T-helper 1 cell treated with Interleukin-12 subunit alpha and Interleukin-12 subunit beta and Interleukin-4 antibody, amounts not matched to agents 30 ng/mL and 1 ng/mL, for 36 hours (primary cell): ENCODE measurements around the gene UTS2R. TPM values are rescaled to one million over a fixed set of nuclear protein-coding genes. Genes with fewer than 3 reads are reported as not detected.
"Not testable (repeated sequence)": the region's sequence is repeated elsewhere in the genome, so short reads cannot be mapped to it uniquely, and the experiment has no call there.

Experiments
- intact Hi-C: fragments of 100-400 bp; cut with micrococcal nuclease; formaldehyde crosslinking; loops from one replicate; pipeline ENCODE4 v1.15.1; 2024
- total RNA-seq: library from RNA; stranded (reverse); gene quantifications from 2 replicates; pipeline ENCODE4 v1.2.3, GENCODE V29; 2022

The UTS2R gene
- total RNA-seq, 1 donor from 2014 or later = 0.15 TPM

GRCh38 chr17:82373731-82374625 is 2.4 kb downstream of the UTS2R start:
- intact Hi-C loops = no loop called here

DNA sequence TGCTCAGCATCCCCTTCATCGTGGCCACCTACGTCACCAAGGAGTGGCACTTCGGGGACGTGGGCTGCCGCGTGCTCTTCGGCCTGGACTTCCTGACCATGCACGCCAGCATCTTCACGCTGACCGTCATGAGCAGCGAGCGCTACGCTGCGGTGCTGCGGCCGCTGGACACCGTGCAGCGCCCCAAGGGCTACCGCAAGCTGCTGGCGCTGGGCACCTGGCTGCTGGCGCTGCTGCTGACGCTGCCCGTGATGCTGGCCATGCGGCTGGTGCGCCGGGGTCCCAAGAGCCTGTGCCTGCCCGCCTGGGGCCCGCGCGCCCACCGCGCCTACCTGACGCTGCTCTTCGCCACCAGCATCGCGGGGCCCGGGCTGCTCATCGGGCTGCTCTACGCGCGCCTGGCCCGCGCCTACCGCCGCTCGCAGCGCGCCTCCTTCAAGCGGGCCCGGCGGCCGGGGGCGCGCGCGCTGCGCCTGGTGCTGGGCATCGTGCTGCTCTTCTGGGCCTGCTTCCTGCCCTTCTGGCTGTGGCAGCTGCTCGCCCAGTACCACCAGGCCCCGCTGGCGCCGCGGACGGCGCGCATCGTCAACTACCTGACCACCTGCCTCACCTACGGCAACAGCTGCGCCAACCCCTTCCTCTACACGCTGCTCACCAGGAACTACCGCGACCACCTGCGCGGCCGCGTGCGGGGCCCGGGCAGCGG is 3.2 kb downstream of the UTS2R start:
- intact Hi-C loops = no loop called here

DNA sequence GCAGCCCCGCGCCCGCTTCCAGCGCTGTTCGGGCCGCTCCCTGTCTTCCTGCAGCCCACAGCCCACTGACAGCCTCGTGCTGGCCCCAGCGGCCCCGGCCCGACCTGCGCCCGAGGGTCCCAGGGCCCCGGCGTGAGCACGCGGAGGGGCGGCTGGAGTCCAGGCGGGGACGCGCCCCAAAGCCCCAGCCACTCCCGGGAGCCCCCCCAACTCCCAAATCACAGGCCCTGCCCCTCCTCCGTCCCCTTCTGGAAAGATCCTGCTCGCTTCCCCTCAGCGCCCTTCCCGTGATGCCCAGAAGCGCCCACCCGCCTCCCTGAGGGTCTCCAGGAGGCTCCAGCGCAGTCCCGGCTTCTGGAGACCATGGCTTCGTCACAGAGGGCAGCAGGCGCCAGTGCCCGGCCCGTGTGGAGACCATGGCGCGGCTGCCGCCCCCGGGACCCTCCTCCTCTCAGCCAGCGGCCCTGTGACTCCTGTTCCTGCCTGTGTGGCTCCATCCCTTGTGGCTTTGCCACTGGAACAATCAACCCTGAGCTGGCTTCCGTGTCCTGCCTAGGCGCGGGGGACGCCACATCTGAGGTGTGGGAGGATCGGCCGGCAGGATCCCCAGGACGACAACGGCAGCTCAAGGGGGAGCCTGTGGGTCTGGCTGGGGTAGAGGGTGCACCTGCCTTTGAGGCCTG is 3.9 kb downstream of the UTS2R start:
- intact Hi-C loops = no loop called here

GRCh38 chr17:82376042-82376730 is 4.6 kb downstream of the UTS2R start:
- intact Hi-C loops = no loop called here

GRCh38 chr17:82377294-82377693 is 5.7 kb downstream of the UTS2R start:
- intact Hi-C loops = not testable (repeated sequence)

- intact Hi-C loops = no loop called here
Measured at GRCh38 chr17:82377924-82378740, 6.6 kb downstream of the UTS2R start.

GRCh38 chr17:82378741-82379021 is 7.1 kb downstream of the UTS2R start:
- intact Hi-C loops = no loop called here

DNA sequence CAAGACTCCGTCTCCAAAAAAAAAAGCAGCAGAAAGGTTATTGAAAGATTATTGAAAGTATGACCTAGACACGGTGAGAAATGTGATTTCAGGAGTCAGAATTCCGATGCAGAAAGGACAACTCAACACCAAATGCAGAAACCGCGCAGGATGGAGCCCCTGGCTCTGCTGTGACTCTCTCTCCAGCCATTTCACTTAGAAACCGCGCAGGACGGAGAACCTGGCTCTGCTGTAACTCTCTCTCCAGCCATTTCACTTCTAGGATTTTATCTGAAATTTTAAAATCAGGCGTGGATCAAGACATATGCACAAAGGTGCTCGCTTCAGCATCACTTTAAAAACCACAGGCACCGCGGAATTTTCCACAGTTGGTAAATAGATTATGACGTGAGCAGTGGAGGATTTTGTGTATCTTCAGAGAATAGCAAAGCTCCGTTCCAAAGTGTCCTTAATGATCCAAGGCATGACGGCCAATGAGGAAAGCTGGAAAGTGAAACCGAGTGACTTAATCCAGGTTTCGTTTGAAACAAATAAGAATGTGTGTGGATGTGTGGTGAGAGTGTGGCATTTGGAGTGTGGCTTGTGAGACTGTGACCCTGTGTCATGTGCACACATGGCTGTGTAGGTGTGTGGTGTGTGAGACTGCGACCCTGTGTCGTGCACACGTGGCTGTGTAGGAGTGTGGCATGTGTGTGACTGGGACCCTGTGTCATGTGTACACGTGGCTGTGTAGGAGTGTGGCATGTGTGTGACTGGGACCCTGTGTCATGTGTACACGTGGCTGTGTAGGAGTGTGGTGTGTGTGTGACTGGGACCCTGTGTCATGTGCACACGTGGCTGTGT is 9.5 kb downstream of the UTS2R start:
- intact Hi-C loops = no loop called here

DNA sequence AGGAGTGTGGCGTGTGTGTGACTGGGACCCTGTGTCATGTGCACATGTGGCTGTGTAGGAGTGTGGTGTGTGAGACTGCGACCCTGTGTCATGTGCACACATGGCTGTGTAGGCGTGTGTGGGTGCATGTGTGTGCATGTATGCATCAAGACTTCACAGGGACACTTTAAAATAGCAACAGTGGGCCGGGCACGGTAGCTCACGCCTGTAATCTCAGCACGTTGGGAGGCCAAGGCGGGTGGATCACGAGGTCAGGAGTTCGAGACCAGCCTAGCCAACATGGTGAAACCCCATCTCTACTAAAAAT is 10.1 kb downstream of the UTS2R start:
- intact Hi-C loops = not testable (repeated sequence)

GRCh38 chr17:82382220-82382932 is 10.8 kb downstream of the UTS2R start:
- intact Hi-C loops = not testable (repeated sequence)

DNA sequence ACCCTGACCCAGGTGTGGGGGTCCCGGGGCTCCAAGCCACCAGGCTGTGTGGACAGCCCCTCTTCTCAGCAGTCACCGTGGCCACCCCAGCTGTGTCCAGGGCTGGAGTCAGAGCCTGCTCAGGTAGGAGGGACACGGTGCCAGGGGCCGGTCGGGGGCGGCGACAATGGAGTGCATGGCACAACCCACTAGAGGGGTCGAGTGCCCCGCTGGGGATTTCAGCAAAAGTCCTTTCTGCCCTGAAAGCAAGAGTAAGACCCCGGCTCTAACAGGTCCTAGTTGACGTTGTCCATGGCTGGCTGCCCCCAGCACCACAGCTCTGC is 11.3 kb downstream of the UTS2R start:
- intact Hi-C loops = no loop called here

DNA sequence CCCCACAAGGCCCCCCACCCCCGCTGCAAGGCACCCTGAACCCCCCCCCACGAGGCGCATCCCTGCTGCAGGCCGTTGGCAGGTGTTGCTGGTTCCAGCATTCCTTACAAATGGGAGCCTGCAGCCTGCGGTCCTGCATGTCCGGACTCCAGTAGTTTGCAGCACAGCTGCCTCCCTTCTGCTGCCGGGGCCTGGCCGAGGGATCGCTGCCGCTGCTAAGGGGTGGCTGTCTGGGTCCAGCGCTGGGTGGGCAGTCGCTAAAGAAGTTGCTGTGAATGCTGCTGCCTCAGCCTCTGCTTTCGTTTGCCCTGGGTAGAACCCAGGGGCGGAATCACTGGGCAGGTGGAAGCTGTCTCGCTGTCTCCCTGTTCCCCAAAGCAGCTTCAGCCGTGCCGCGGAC is 11.8 kb downstream of the UTS2R start:
- intact Hi-C loops = no loop called here

DNA sequence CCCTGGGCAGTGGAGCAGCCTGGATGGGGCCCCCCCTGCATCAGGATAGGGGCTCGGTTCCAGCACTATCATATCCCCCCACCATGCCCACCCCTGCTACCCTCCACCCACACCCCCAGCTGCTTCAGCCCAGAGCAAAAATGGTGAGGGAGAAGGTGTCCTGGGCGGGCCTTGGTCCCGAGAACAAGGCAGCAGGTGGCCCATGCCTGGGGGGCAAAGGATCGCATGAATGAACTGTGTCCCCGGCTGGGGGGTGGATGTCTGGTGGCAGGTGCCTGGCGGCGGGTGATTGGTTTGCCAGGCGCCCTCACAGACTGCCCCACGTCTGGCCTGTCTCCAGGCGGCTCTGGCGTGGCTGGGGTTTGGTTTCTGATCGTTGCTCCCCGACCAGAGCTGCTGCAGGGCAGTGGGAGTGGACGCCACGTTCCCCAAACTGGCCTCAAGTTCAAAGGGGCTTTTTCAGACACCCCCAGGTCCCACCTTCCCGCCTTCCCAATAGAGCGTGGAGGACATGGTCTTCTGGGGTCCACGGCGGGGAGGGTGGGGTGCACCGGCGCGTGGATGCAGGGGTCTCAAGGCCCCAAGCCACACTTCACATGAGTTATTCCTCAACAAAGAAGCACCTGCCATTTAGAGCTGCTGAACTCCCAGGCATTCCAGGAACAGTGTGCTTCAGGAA is 12.6 kb downstream of the UTS2R start:
- intact Hi-C loops = no loop called here

DNA sequence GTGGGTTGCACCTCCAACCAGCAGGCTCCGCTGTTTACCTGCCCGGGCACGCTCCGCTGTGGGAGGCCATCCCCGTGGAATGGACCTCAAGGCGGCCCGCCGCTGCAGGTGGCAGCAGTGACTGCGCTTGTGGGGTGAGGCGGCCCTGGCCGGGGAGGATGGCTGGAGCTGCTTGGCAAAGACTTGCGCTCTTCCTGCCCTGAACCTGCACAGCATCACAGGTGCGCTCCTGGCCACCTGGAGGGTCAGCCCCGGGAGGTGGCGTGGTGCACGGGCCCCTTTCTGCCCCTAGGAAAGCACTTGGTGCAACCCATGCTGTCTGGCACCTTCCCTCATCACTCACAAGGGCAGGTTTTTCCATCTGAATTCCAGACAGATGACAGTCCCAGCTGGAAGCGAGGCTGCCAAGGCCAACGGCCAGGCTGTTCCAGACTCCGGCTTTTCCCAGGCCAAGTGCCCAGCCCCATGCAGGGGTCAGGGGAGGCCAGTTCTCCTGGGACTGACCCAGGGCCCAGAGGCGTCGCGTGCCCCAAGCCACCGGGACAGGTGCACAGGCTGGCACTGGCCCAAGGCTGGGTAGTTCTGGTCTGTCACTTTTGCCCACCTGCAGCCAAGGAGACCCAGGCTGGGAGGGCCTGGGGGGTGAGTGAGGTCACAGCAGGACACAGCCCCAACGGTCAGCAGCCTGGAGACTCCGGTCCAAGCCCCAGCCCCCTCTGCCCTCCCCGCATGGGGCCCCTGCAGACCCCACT is 13.3 kb downstream of the UTS2R start:
- intact Hi-C loops = no loop called here

- intact Hi-C loops = no loop called here
Measured at GRCh38 chr17:82385559-82386254, 14.1 kb downstream of the UTS2R start.

- intact Hi-C loops = no loop called here
Measured at GRCh38 chr17:82386255-82386831, 14.8 kb downstream of the UTS2R start.
